ENCODE results near the gene LDHD.

DNA sequence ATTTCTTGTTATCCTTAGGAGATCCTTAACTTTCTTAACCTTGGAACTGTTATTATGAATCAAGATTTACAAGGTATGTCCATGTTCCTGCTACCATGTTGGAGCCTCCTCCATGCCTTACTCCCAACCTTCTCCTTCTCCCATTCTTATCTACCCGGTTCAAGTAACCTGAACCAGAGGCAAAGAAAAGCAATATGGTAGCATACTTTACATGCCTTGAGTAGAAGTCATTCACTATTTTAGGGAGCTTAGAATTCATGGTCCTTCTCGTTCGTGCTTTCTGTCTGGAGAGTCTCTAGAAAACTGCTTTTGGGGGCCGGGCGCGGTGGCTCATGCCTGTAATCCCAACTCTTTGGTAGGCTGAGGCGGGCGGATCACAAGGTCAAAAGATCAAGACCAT, 37.7 kb downstream of the LDHD start:
- TF ChIP-seq, protein P1, sequence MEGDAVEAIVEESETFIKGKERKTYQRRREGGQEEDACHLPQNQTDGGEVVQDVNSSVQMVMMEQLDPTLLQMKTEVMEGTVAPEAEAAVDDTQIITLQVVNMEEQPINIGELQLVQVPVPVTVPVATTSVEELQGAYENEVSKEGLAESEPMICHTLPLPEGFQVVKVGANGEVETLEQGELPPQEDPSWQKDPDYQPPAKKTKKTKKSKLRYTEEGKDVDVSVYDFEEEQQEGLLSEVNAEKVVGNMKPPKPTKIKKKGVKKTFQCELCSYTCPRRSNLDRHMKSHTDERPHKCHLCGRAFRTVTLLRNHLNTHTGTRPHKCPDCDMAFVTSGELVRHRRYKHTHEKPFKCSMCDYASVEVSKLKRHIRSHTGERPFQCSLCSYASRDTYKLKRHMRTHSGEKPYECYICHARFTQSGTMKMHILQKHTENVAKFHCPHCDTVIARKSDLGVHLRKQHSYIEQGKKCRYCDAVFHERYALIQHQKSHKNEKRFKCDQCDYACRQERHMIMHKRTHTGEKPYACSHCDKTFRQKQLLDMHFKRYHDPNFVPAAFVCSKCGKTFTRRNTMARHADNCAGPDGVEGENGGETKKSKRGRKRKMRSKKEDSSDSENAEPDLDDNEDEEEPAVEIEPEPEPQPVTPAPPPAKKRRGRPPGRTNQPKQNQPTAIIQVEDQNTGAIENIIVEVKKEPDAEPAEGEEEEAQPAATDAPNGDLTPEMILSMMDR (IDR thresholded peaks at IDR 0.05; ENCODE audit: borderline replicate concordance, extremely low read depth, low read length, poor library complexity, severe bottlenecking), result no peak
- no peak for TF ChIP-seq EZH2 (IDR thresholded peaks at IDR 0.05; ENCODE audit: borderline replicate concordance, low read depth, low read length, severe bottlenecking)
